Natural killer cell (primary cell): ENCODE results near the gene FAM107B. TPM values are rescaled to one million over a fixed set of nuclear protein-coding genes. Genes with fewer than 3 reads are reported as not detected.

Source experiments
- ATAC-seq, 3 donors: fragments of 150-1000 bp in 2 of 3; fragments of 200-7000 bp in 1 of 3; cut with Tn5 transposase; 1 replicate in 1 of 3; 2 replicates in 2 of 3; pipeline ENCODE4 v1.10.0; 2021; ENCODE audit warnings: mild to moderate bottlenecking in 2 of 3, moderate library complexity in 2 of 3
- DNase-seq, 2 donors: peaks; one replicate each; pipeline versions ENCODE4 v3.0.0 to v3.0.0-alpha.2; 2013 to 2021; ENCODE audit warnings: mixed read lengths in 1 of 2
- H3K27ac ChIP-seq: one replicate; pipeline ENCODE4 v1.5.1; 2013; ENCODE audit warnings: mild to moderate bottlenecking, low read length
- H3K27me3 ChIP-seq: one replicate; pipeline ENCODE4 v1.6.1; 2013; ENCODE audit warnings: low read length; ENCODE audit not compliant: control insufficient read depth, insufficient read depth
- H3K36me3 ChIP-seq: one replicate; pipeline ENCODE4 v1.6.1; 2013; ENCODE audit warnings: low read length; ENCODE audit not compliant: control insufficient read depth, insufficient read depth
- H3K4me1 ChIP-seq: one replicate; pipeline ENCODE4 v1.6.1; 2013; ENCODE audit warnings: low read length; ENCODE audit not compliant: control insufficient read depth, insufficient read depth
- H3K4me3 ChIP-seq: one replicate; pipeline ENCODE4 v1.5.1; 2013; ENCODE audit warnings: low read length
- H3K9me3 ChIP-seq: one replicate; pipeline ENCODE4 v1.6.1; 2013; ENCODE audit warnings: low read length; ENCODE audit not compliant: control insufficient read depth, insufficient read depth
- H3K27ac Mint-ChIP-seq, 2 donors: one replicate each; pipeline ENCODE4 v1.8.0; 2022; ENCODE audit warnings: mild to moderate bottlenecking in 2 of 2, mixed read lengths in 2 of 2, moderate library complexity in 1 of 2
- H3K27me3 Mint-ChIP-seq, 2 donors: one replicate each; pipeline ENCODE4 v1.8.0; 2022; ENCODE audit warnings: low read depth in 2 of 2, mixed read lengths in 2 of 2
- H3K36me3 Mint-ChIP-seq: one replicate; pipeline ENCODE4 v1.8.0; 2022; ENCODE audit warnings: mixed read lengths
- H3K4me1 Mint-ChIP-seq, 2 donors: one replicate each; pipeline ENCODE4 v1.8.0; 2022; ENCODE audit warnings: mixed read lengths in 2 of 2
- H3K4me3 Mint-ChIP-seq: one replicate; pipeline ENCODE4 v1.8.0; 2022; ENCODE audit warnings: mild to moderate bottlenecking, moderate library complexity, mixed read lengths
- H3K9me3 Mint-ChIP-seq, 2 donors: one replicate each; pipeline ENCODE4 v1.8.0; 2022; ENCODE audit warnings: mixed read lengths in 2 of 2
- CTCF ChIP-seq: fragments of 200-600 bp; IDR thresholded peaks from one replicate; pipeline ENCODE4 v1.8.0; 2022; ENCODE audit warnings: antibody characterized with exemption
- WGBS: methylation state at CpG from one replicate; pipeline ENCODE4 v1.1.7; 2013; ENCODE audit warnings: missing lambda C conversion rate; ENCODE audit not compliant: insufficient coverage; 5-methylcytosine and 5-hydroxymethylcytosine counted together
- intact Hi-C: fragments of 100-400 bp; cut with micrococcal nuclease; formaldehyde crosslinking; loops from one replicate; pipeline ENCODE4 v1.14.2; 2022
- total RNA-seq, 4 donors: library from RNA; stranded (reverse); fragments of 120-200 nt in 1 of 4; gene quantifications; one replicate each; pipeline versions ENCODE4 v1.2.3 to v1.2.4, GENCODE V29; 2013 to 2022

Gene FAM107B
- total RNA-seq, result 100 to 1,000 TPM; 165 to 226 (median 224) TPM
- 258 TPM for total RNA-seq (2013)

GRCh38 chr10:14774797-14775196, at the start of gene FAM107B:
TSS of gene FAM107B (minus strand) at chr10:14774897. CDS start at chr10:14774663, 234 bp downstream.
- 94% methylated on average over 7 of the region's 8 CpGs for WGBS
- ATAC-seq (no peak), DNase-seq (no peak)
- no peaks in the 10 kb centered on the region for H3K36me3 ChIP-seq
- Mint-ChIP-seq H3K4me1 (peaks cover 4 to 6% of the 10 kb centered on the region in 2 donors), H3K36me3 (no peaks in the 10 kb centered on the region), H3K27ac (no peak within 1 kb of the TSS), H3K9me3 (no peaks in the 10 kb centered on the region), H3K4me3 (no peak within 1 kb of the TSS), H3K27me3 (no peaks in the 10 kb centered on the region)
- H3K4me3 ChIP-seq, result no peak within 1 kb of the TSS
- no peak for TF ChIP-seq CTCF
- H3K27me3 ChIP-seq, result no peaks in the 10 kb centered on the region
- intact Hi-C loops, result no loop called here
- H3K4me1 ChIP-seq, result no peaks in the 10 kb centered on the region
- no peak within 1 kb of the TSS for H3K27ac ChIP-seq
- H3K9me3 ChIP-seq, result no peaks in the 10 kb centered on the region

- H3K36me3 ChIP-seq, result no peaks in the 10 kb centered on the region
- no peak overlapping the region for H3K4me3 Mint-ChIP-seq
- no peak overlapping the region for H3K27ac ChIP-seq
- intact Hi-C loops, result loop anchor here (1.0 to 10.0 kb wide), 2 partner anchors 325 to 629 kb away; no protein-coding TSS in a partner anchor
- no peaks in the 10 kb centered on the region for H3K27me3 ChIP-seq
- H3K36me3 Mint-ChIP-seq, result no peaks in the 10 kb centered on the region
- TF ChIP-seq CTCF, result no peak
- ATAC-seq, result no peak
- no peaks in the 10 kb centered on the region for H3K9me3 Mint-ChIP-seq
- DNase-seq, result no peak
- H3K27me3 Mint-ChIP-seq, result peaks cover 0 to 2% of the 10 kb centered on the region in 2 donors
- H3K4me1 ChIP-seq, result no peaks in the 10 kb centered on the region
- H3K9me3 ChIP-seq, result no peaks in the 10 kb centered on the region
- no peak overlapping the region for H3K27ac Mint-ChIP-seq
- 90% methylated on average over 3 of the region's 3 CpGs for WGBS
- H3K4me3 ChIP-seq, result no peak overlapping the region
- H3K4me1 Mint-ChIP-seq, result peaks cover 5% of the 10 kb centered on the region in 2 donors
Observed at GRCh38 chr10:14823966-14824365, 49.3 kb upstream of the FAM107B start.

GRCh38 chr10:14822879-14823755, 48.4 kb upstream of the FAM107B start:
- H3K4me1 Mint-ChIP-seq, result peaks cover 5% of the 10 kb centered on the region in 2 donors
- ATAC-seq, result peak in 2 of 3 donors; percentile 64 to 67
- no peaks in the 10 kb centered on the region for H3K36me3 ChIP-seq
- H3K27ac Mint-ChIP-seq, result no peak overlapping the region
- no peaks in the 10 kb centered on the region for H3K36me3 Mint-ChIP-seq
- no peak overlapping the region for H3K27ac ChIP-seq
- no peaks in the 10 kb centered on the region for H3K9me3 Mint-ChIP-seq
- peak; percentile 76 for TF ChIP-seq CTCF
- WGBS, result 45% methylated on average over 3 of the region's 3 CpGs
- intact Hi-C loops, result loop anchor here (1.0 to 10.0 kb wide), 2 partner anchors 324 to 628 kb away; no protein-coding TSS in a partner anchor
- no peaks in the 10 kb centered on the region for H3K27me3 ChIP-seq
- no peaks in the 10 kb centered on the region for H3K4me1 ChIP-seq
- H3K9me3 ChIP-seq, result no peaks in the 10 kb centered on the region
- no peak overlapping the region for H3K4me3 Mint-ChIP-seq
- no peak overlapping the region for H3K4me3 ChIP-seq
- peak in 1 of 2 donors; percentile 69 for DNase-seq
- H3K27me3 Mint-ChIP-seq, result peaks cover 0 to 2% of the 10 kb centered on the region in 2 donors
